MCF 10A (cell line): ENCODE measurements around the gene MSLN. TPM values are rescaled to one million over a fixed set of nuclear protein-coding genes. Genes with fewer than 3 reads are reported as not detected.

Experiments
- BruUV-seq: library from RNA; stranded (reverse); fragments of 400-500 nt; replicated peaks from 2 replicates; lab custom pipeline; 2021; lab: Mats Ljungman, UMichigan
- CTCF ChIA-PET: fragments of 300-600 bp; sonication (Branson Sonifier 250); formaldehyde crosslinking; extraction: SDS; loops from one replicate; lab custom pipeline; 2021; ENCODE audit warnings: antibody characterized with exemption, inconsistent platforms; lab: Yijun Ruan, JAX
- POLR2A ChIA-PET: fragments of 300-600, 350-650 bp; sonication (Branson Sonifier 250); formaldehyde crosslinking; extraction: SDS; loops from one replicate; lab custom pipeline; 2020; ENCODE audit warnings: antibody characterized with exemption, inconsistent platforms; lab: Yijun Ruan, JAX
- DNase-seq: peaks from one replicate; pipeline ENCODE4 v3.0.0-alpha.2; 2018; ENCODE audit not compliant: unreplicated experiment
- H3K27ac Mint-ChIP-seq: one replicate; pipeline ENCODE4 v1.8.0; 2022; ENCODE audit warnings: mild to moderate bottlenecking, low read depth, mixed read lengths; ENCODE audit not compliant: unreplicated experiment
- H3K27me3 Mint-ChIP-seq: one replicate; pipeline ENCODE4 v1.8.0; 2022; ENCODE audit warnings: mixed read lengths; ENCODE audit not compliant: insufficient read depth, unreplicated experiment
- H3K36me3 Mint-ChIP-seq: one replicate; pipeline ENCODE4 v1.8.0; 2022; ENCODE audit warnings: mild to moderate bottlenecking, moderate library complexity, mixed read lengths; ENCODE audit not compliant: insufficient read depth, unreplicated experiment
- H3K4me1 Mint-ChIP-seq: one replicate; pipeline ENCODE4 v1.8.0; 2022; ENCODE audit warnings: mixed read lengths; ENCODE audit not compliant: insufficient read depth, unreplicated experiment
- H3K4me3 Mint-ChIP-seq: one replicate; pipeline ENCODE4 v1.8.0; 2022; ENCODE audit warnings: mild to moderate bottlenecking, moderate library complexity, mixed read lengths; ENCODE audit not compliant: unreplicated experiment
- H3K9me3 Mint-ChIP-seq: one replicate; pipeline ENCODE4 v1.8.0; 2022; ENCODE audit warnings: mixed read lengths; ENCODE audit not compliant: unreplicated experiment
- intact Hi-C: fragments of 100-400 bp; cut with micrococcal nuclease; formaldehyde crosslinking; loops from 2 replicates; pipeline ENCODE4 v1.14.1; 2022
- total RNA-seq: library from RNA; stranded (reverse); gene quantifications from 2 replicates; pipeline ENCODE4 v1.2.3, GENCODE V29; 2022
- TF ChIP-seq, protein P1 (sequence below): fragments of 200-600 bp; IDR thresholded peaks from one replicate; pipeline ENCODE4 v1.8.0; 2022; ENCODE audit warnings: antibody characterized with exemption, mild to moderate bottlenecking; ENCODE audit not compliant: unreplicated experiment

MSLN gene
- total RNA-seq, 1 experiment from 2014 or later = 25.2 TPM

DNA sequence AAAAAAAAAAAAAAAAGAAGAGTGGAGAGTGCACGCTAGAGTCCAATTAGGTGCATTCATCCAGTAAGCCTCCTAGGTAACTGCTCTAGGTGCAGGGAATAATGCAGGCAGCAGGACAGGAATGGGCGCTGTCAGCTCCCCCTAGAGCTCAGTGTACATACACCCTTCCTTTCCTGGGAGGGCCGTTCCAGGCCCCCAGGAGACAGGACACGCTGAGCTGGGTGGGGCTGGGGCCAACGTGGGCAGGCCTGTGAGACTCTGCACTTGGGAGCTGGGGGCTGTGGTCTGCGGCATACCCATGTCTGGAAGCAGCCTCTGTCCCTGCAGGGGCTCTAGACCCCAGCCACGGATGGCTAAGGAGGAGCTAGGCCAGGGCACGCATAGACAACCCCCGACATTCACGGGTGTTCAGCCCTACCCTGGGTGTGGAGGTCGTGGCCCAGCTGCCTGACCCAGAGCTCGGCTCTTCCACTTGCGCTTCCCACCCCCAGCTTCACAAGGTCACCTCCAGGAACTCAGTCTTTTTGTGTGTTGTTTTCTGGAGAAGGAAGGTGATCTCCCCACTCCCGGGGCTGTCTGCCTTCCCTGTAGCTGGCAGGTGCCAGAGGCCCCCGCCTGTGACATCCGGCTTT, 40.6 kb upstream of the MSLN start:
- Mint-ChIP-seq H3K4me1 (peaks cover 9% of the 10 kb centered on the region), H3K9me3 (no peaks in the 10 kb centered on the region), H3K27me3 (no peaks in the 10 kb centered on the region), H3K4me3 (peak overlapping the region; percentile 78), H3K36me3 (peaks cover 36% of the 10 kb centered on the region), H3K27ac (peak overlapping the region; percentile 59)
- TF ChIP-seq, protein P1, sequence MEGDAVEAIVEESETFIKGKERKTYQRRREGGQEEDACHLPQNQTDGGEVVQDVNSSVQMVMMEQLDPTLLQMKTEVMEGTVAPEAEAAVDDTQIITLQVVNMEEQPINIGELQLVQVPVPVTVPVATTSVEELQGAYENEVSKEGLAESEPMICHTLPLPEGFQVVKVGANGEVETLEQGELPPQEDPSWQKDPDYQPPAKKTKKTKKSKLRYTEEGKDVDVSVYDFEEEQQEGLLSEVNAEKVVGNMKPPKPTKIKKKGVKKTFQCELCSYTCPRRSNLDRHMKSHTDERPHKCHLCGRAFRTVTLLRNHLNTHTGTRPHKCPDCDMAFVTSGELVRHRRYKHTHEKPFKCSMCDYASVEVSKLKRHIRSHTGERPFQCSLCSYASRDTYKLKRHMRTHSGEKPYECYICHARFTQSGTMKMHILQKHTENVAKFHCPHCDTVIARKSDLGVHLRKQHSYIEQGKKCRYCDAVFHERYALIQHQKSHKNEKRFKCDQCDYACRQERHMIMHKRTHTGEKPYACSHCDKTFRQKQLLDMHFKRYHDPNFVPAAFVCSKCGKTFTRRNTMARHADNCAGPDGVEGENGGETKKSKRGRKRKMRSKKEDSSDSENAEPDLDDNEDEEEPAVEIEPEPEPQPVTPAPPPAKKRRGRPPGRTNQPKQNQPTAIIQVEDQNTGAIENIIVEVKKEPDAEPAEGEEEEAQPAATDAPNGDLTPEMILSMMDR = no peak
- ChIA-PET CTCF (interaction anchor here (0.6 to 2.4 kb wide), 15 partner anchors 8 to 480 kb away, joined by 3 to 14 read pairs (median 4); no protein-coding TSS in a partner anchor), POLR2A (interaction anchor here (0.9 to 9.6 kb wide), 19 partner anchors 6 to 130 kb away, joined by 3 to 124 read pairs (median 12); partner anchors contain the start of genes CHTF18, CIAO3, FBXL16 and HAGHL)
- intact Hi-C loops = no loop called here
- DNase-seq = peak; percentile 44
- BruUV-seq = TSS peak; percentile 34

DNA sequence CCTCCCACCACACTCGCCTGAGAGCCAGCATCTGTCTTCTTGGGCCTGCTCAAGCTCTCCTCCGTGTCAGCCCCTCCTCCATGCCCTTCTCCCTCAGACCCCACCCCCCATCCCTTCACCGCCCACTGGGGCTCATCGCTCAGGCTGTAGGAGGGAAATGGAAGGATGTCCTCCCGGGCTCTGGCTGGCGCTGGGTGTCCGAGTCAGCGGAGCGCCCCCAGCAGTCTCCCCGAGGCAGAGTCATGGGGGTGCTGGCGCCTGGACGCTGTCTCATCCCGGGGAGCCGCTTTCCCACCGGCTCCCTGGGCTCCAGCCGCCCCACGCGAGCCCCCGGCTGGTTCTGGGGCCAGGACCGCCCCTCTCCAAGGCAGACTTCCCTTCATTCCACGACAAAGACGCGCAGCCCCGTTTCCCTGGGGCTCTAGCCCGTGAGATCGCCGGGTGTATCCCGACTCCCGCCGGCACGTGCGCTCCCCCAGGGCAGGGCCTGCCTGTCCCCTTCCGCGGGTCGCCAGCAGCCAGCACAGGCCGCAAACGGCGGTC, 40.0 kb upstream of the MSLN start:
- peak overlapping the region; percentile 78 for H3K4me3 Mint-ChIP-seq
- ChIA-PET CTCF (interaction anchor here (0.6 to 2.4 kb wide), 14 partner anchors 8 to 480 kb away, joined by 3 to 14 read pairs (median 4); no protein-coding TSS in a partner anchor), POLR2A (interaction anchor here (0.7 to 9.6 kb wide), 25 partner anchors 7 to 1434 kb away, joined by 3 to 124 read pairs (median 9); partner anchors contain the start of genes CHTF18, CIAO3, FBXL16 and HAGHL)
- H3K27me3 Mint-ChIP-seq = no peaks in the 10 kb centered on the region
- no TSS peak for BruUV-seq
- peaks cover 9% of the 10 kb centered on the region for H3K4me1 Mint-ChIP-seq
- peak overlapping the region; percentile 59 for H3K27ac Mint-ChIP-seq
- no peaks in the 10 kb centered on the region for H3K9me3 Mint-ChIP-seq
- peaks cover 36% of the 10 kb centered on the region for H3K36me3 Mint-ChIP-seq
- intact Hi-C loops = no loop called here
- peak; percentile 53 for DNase-seq
- TF ChIP-seq, protein P1 = peak; percentile 17

DNA sequence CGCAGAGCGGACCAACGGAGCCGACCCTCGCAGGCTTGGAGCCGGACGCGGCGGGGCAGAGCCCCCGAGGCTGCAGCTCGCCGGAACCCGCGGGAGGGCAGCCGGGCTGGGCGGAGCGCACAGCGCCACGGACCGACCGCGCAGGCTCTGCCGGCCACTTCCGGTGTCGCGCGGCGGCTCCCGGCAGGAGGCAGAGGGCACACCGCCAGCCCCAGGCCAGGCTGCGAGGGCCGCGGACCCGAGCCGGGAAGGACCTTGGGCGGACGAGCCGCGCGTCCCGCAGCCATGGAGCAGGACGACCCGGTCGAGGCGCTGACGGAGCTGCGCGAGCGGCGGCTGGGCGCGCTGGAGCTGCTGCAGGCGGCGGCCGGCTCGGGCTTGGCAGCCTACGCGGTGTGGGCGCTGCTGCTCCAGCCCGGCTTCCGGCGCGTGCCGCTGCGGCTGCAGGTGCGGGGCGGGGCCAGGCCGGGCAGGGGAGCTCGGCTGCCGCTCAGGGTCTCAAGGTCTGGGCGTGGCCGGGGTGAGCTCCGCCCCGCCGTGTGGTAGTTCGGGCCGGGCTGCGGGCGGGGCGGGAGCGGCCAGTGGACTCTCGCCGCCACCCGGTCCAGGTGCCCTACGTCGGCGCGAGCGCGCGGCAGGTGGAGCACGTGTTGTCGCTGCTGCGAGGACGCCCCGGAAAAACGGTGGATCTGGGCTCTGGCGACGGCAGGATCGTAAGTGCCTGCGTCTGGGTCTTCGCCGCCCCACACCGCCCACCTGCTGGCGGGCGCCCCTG, 39.4 kb upstream of the MSLN start, which contains the start of gene ANTKMT:
Gene ANTKMT, plus strand, starts transcription at position 157 of the 775 bp plus-strand sequence. Its CDS starts 129 bp downstream, at position 286.
- Mint-ChIP-seq H3K4me1 (peaks cover 9% of the 10 kb centered on the region), H3K27ac (peak within 1 kb of the TSS; percentile 59), H3K36me3 (peaks cover 36% of the 10 kb centered on the region), H3K4me3 (peak within 1 kb of the TSS; percentile 78), H3K27me3 (no peaks in the 10 kb centered on the region), H3K9me3 (no peaks in the 10 kb centered on the region)
- no TSS peak for BruUV-seq
- intact Hi-C loops = no loop called here
- peak; percentile 82 for DNase-seq
- POLR2A ChIA-PET = interaction anchor here (0.7 to 9.6 kb wide), 26 partner anchors 8 to 1434 kb away, joined by 3 to 124 read pairs (median 7); partner anchors contain the start of genes CHTF18, CIAO3, FBXL16 and JMJD8
- TF ChIP-seq, protein P1 = no peak
- CTCF ChIA-PET = interaction anchor here (0.8 to 2.4 kb wide), 9 partner anchors 9 to 97 kb away, joined by 3 to 14 read pairs (median 4); no protein-coding TSS in a partner anchor
